ENCODE measurements around the gene ZNF160.
A peak's percentile ranks its signal among the peaks of the same experiment; 100 is the strongest.
"Not testable (repeated sequence)": the region's sequence is repeated elsewhere in the genome, so short reads cannot be mapped to it uniquely, and the experiment has no call there.

ZNF160 gene

DNA sequence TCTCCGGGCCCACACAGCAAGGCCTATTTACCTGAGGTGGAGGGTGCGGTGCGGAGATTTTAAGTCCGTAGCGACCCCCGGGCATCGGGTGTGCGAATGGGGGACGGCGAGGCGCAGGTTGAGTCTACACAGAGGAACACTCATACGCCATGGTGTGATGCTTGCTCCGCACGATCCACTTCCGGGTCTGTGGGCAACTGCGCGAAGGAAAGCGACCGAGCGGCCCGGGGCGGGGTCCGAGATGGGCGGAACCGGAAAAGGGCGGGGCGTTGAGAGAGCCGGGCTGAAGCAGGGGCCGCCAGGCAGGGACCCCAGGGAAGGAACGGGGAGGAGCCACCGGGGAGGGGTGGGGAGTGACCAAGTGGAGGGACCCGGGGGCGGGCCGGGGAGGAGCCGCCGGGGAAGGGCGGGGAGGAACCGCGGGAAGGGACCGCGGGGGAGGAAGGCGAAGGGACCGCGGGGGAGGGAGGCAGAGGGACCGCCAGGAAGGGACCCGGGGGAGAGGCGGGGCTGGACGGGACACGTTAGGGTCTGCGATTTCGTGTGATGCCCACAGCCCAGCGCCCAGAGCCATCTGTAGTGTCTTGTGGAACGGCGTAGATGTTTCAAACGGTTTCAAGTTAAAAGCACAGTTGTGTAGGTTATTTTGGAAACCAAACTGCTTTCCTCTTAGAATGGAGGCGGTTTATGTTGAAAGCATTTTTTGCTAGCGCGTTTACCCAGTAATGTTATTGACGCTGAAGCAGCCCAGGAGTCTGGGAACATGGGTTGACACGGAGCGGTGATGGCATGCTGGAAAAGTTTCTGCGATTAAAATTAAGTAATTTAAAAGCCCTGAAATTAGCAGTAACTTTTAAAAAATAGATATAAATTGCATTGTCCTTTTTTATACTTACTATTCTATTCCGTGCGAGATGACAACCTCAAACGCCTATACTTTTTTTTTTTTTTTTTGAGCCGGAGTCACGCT is at the start of gene ZNF160:
Gene ZNF160 (minus strand): TSS at position 189 of the 970 bp plus-strand sequence. CDS start 17,146 bp downstream, outside the sequence.
- DNase-seq, result peak; percentile 98

DNA sequence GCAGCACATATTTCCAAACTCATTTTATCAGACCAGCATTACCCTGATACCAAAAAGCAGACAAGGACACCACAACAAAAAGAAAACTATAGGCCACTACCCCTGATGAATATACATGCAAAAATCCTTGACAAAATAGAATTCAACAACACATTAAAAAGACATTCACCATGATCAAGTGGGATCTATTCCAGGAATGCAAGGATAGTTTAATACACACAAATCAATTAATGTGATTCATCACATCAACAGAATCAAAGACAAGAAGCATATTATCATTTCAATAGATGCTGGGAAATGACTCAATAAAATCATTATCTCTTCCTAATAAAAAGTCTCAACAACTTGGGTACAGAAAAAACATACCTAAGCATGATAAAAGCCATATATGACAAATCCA is 44.4 kb upstream of the ZNF160 start:
- no peak for DNase-seq

DNA sequence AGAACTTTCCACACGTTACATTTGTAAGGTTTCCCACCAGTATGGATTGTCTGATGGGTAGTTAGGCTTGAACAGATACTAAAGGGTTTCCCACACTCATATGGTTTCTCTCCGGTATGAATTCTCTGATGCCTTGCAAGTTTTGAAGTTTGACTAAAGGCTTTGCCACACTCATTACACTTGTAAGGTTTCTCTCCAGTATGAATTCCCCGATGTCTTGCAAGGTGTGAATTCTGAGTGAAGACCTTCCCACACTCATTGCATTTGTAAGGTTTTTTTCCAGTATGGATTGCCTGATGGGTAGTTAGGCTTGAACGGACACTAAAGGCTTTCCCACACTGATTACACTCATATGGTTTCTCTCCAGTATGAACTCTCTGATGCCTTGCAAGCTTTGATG is 37.1 kb upstream of the ZNF160 start:
- DNase-seq, result no peak

DNA sequence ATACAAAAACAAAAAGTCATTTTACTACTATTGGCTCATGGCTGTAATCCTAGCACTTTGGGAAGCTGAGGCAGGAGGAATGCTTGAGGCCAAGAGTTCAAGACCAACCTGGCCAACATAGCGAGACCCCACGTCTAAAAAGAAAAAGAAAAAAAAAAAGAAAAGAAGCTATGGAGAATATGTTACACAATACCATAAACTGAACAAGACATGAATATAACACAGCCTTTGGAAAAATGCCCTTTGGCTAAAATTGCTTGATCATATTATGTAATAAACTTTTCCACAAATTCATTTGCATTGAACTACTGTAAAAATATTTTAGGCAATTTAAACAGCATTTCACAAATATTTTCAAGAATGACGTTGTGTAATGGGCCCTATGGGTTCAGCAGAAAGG is 33.2 kb upstream of the ZNF160 start:
- no peak for DNase-seq

DNA sequence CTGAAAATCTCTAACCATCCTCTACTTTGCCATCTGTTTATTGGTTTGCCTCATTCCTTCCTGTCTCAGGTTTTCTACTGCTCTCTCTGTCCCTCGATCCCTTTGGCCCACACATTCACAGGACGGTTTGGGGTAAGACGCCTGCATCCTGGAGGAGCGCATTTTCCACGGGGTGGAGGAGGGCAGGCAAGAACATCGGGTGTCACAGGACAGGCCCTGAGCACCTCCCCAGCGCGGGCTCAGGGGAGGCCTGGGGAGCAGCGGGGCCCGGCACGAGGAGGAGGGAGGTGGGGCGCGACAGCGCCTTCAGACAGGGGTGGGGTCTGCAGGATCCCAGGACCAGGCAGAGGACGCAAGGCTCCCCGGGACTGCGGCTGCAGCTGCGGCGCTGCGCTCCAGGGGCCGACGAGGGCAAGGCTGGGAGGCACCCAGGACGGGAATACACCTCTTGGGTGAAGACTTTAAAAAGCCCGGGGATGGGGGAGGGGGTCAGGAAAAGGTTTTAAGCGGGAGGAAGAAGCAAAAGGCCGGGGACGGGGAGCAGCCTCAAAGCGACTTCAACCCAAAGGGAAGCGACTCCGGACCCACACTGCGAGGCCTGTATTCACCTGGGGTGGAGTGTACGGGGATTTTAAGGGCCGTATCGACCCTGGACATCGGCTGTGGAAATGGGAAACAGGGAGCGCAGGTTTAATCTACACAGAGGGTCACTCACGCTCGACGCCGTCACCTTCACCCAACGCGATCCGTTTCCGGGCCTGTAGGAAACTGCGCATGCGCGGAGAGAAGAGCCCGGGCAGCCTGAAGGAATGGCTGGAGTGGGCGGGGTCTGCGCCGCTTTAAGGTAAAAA is 29.1 kb upstream of the ZNF160 start, which contains the start of gene ZNF415:
Gene ZNF415 (minus strand): TSS at position 770 of the 851 bp plus-strand sequence. CDS start 10,234 bp downstream, outside the sequence.
- DNase-seq, result peak; percentile 68

DNA sequence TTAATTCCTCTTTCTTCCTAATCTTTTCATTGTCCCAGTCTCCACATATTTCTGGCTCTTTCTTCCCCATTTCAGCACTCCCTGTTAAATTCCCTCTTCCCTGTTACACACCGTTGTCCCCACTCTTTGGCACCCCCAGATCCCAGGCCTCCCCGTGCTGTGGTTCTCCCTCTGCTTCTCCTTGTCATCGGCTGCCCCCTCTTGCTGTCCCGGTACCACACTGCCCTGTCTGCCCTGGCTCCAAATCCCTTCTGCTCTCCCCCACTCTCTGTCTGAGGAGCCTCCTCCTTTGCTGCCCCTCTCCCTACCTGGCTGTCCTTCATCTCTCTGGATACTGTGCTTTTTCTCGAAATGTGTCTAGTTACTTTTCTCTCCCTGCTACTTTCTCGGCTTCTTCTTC is 28.5 kb upstream of the ZNF160 start:
- DNase-seq, result no peak

DNA sequence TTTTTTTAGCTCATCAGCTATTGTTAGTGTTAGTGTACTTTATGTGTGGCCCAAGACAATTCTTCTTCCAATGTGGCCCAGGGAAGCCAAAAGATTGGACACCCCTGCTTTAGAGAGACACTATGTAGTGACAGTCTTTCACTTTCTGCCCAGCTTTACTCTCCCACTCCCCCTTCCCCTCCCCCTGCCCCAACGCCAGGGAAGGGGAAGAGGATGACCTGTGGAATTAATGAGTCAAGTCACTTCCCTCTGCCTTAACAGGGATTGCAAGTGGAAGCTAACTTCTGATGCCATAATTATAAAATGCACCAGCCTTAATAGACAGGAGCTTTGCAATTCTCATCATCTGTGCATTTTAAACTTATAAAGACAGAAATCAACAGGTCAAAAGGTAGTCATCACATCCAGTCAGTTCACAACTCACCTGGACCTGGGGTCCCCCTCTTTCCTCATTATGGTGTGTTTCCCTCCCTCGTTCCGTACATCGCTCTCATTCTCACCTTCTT is 27.9 kb upstream of the ZNF160 start:
- DNase-seq, result no peak

DNA sequence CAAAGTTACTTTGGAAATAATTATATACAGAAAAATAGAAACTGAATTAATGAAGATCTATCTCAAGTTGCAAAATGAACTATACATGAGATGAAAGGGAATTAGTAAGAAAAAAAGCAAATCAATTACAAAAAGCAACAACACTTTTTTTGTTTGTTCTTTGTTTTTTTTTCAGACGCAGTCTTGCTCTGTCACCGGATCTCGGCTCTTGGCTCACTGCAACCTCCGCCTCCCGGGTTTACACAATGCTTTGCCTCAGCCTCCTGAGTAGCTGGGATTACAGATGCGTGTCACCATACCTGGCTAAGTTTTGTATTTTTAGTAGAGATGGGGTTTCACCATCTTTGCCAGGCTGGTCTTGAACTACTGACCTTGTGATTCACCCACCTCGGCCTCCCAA is 27.3 kb upstream of the ZNF160 start:
- no peak for DNase-seq

DNA sequence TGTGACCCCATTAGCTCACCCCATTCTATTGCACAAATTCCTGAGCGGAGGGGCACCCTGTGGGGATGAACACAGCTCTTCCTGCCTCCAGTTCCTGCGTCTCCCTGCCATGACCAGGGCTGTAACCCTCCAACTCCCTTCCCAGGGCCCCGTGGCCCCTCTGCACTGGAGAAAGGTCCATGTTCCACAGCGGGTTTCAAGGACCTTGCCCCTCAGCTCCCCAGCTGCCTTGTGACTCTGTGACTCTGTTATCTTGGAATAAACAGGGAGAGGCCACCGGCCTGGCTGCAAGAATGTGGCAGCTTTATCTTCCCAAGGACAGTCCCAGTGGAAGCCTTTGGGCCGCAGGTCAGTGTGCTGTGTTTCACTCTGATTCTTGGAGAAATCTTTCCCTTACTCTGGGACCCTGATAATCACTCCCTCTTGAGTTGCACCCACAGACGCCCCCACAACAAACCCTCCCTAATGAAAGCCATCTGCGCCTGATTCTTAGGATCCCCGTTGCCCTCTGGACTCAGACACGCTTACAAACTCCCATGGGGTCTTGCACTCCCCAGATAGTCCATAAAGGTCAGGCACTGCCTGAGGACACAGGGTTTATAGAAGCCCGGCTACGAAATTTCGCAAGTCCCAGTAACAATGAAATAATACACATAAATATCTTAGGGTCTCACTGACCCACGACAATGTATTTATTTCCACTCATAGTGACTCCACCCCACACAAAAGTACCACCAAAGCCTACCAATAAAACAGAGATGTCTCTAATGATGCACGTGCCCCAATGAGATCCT is 23.7 kb upstream of the ZNF160 start:
- not testable (repeated sequence) for DNase-seq

DNA sequence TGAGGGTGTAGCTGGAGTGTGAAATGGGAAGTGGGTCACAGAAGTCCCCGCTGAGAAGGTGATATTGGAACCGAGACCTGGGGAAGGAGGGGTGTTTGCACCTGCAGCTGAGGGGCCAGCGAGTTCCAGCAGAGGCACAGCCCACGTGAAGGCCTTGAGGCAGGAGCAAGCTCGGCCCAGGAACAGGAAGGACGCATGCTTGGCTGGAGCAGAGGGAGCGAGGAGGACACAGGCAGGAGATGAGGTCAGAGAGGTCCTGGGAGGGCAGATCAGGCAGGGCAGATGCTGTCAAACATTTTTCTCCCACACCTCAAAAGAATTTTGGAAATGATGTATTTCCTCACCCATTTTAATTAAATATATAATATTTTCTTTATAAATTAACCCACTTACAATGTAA is 20.2 kb upstream of the ZNF160 start:
- no peak for DNase-seq

DNA sequence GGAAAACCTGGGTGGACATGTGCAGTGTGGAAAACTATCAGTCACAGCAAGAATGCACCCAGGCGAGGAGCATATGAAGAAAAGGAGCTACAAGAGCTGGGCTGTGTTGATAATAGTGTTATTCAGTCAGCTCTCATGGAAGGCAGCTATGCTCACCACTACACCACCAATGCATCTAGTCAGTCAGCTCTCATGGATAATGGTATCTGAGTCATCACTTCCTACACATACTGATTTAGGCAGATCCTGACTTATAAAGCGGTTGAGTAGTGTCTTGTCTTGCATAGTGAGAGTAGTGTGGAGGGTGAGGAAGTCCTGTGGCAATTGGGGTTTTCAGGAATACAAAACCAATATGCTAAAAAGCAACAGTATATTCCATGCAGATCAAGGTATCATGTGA is 9.1 kb upstream of the ZNF160 start:
- no peak for DNase-seq

DNA sequence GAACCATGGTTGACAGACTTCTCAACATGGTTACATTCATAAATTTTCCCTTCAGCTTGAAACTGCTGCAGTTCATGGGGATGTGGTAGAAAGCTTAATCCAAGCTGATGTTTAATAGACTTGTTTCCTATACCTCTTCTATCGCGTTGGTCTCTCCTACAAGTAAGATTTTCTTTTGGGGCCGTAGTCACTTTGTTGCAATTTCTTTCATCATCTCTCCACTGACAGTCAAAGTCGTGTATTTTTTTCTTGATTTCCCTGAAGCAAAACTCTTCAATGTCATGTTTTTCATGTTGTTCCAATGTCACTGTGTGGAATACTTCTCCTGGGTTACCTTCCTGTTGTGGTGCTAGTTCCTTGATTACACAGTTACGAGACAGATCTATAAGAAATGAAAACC is 6.3 kb upstream of the ZNF160 start:
- no peak for DNase-seq

DNA sequence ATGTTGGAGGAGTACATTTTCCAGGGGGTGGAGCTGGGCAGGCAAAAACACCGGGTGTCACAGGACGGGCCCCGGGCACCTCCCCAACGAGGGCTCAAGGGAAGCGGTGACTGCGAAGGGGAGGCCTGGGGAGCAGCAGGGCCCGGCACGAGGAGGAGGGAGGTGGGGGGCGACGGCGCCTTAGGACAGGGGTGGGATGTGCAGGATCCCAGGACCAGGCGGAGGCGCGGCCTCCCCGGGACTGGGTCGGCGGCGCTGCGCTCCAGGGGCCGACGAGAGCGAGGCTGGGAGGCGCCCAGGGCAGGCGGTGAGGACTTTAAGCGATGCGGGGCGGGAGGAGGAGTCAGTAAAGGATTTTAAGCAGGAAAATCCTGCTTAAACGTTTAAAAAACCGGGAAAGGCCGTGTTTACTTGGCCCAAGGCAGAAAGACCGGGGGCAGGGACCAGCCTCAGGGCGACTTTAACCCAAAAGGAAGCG is 427 bp downstream of the ZNF160 start:
- peak; percentile 38 for DNase-seq

DNA sequence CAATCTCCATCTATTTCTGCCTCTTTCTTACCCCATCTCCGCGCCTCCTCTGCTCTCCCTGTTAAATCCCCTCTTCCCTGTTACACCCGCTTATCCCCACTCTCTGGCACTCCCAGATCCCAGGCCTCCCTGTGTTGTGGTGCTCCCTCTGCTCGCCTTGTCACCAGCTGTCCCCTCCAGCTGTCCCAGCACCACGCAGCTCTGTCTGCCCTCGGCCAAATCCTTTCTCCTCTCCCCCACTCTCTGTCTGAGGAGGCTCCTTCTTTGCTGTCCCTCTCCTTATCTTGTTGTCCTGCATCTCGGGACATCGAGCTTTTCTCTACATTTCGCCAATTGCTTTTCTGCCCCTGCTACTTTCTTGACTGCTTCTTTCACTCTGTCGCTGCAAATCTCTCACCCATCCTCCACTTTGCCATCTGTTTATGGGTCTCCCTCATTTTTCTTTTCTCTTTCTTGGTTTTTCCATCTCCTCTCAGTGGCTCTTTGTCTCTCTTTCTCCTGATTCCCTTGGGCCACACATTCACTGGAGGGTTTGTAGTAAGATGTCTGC is 941 bp downstream of the ZNF160 start:
- DNase-seq, result no peak

DNA sequence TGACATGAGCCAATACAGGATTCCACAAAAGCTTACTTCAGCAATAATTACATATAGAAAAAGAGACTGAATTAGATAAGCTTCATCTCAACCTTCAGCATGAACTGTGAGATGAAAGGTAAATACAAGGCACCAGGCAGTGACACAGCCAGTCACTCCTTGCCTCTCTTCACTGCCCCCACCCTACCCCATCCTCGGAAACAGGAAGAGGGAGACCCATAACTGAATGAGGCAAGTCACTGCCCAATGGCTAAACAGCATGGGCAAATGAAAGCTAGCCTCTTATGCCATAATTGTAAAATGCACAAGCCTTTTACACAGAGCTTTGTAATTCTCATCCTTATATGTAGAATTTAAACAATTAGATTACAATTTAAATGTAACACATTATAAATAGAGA is 1.7 kb downstream of the ZNF160 start:
- DNase-seq, result no peak

DNA sequence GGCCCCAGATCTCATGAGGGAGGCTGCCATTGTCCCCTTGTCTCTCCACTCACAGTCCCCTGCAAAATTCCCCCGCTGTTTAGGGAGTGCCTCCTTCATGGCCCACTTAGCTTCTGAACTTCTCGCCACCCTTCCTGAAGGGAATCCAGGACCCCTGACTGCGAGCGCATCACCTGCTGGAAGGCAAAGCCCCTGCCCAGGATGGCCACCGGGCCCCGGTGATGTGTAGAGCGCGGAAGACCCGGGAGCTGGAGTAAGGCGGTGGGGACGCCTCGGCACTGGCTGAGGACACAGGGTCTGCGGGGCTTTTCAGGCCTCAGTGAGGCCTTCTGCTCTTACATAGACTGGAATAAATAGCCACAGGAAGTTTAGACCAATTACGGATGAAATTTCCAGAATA is 4.7 kb downstream of the ZNF160 start:
- not testable (repeated sequence) for DNase-seq

DNA sequence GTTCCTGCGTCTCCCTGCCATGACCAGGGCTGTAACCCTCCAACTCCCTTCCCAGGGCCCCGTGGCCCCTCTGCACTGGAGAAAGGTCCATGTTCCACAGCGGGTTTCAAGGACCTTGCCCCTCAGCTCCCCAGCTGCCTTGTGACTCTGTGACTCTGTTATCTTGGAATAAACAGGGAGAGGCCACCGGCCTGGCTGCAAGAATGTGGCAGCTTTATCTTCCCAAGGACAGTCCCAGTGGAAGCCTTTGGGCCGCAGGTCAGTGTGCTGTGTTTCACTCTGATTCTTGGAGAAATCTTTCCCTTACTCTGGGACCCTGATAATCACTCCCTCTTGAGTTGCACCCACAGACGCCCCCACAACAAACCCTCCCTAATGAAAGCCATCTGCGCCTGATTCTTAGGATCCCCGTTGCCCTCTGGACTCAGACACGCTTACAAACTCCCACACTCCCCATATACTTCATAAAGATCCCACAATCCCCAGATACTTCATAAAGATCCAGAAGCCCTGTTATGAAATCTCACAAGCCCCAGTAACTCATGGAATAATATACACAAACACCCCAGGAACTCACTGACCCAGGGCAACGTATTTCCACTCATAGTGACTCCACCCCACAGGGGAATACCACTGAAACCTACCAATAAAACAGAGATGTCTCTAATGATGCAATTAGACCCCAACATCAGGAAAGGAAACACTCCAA is 6.1 kb downstream of the ZNF160 start:
- not testable (repeated sequence) for DNase-seq

DNA sequence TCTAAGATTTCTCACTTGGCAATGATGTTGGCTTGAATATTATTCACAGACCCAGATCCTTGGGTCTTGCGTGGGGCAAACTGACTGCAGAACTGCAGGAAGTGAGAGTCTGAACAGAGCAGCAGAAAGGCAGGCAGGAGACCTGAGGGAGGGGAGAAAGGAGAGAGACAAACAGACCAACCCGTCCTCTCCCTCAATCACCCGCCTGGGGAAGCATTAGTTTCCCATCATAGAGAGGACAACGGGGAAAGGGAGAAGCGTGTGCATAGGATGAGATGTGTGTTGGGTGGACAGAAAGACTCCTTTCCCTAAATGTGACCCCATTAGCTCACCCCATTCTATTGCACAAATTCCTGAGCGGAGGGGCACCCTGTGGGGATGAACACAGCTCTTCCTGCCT is 6.6 kb downstream of the ZNF160 start:
- DNase-seq, result not testable (repeated sequence)

DNA sequence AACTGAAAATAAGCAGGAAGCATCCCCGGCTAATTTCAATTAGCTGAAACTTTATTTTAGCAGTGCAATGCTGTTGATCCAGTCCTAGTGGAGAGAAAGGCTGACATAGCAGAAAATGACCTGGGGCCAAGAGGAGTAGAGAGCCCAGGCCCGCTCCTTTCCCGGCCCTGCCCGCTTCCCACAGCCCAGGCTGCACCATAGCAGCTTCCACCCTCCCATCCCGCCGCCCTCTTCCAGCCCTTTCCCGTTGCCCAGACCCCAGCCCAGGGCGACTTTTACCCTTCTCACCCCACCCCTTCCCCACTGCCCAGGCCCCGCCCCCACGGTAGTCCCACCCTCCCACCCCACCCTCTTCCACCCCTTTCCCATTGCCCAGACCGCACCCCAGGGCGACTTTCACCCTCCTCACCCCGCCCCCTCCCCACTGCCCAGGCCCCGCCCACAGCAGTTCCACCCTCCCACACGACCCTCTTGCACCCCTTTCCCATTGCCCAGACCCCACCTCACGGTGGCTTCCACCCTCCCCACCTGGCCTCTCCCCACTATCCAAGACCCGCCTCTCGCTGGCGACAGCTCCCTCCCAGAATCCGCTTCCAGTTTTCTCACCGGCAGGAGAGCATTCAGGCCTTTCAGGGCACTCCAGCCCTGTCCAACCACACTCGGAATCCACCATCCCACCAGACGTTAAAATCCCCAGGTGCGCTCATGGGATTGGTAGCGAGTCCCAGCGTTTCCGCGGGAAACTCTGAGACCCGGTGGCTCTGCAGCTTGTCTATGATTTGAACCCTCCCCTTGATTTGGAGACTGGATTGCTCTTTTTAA is 8.3 kb downstream of the ZNF160 start:
- no peak for DNase-seq

DNA sequence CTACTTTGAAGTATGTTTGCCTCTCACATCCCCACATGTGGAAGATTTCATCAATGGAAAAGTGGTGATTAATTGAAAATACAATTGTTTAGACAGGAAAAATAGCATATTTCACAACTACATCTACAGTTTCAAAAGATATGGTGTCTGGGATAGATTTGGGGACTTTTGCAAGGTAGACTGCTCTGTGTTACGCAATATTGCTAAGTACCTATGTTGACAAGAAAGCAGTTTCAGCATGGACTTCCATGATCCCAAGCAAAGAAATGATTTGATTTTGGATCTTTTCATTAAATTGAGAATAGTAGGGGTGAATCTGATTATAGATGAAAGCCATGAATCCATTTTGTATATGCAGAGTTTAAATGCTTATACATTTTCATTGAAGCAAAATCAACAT is 10.5 kb downstream of the ZNF160 start:
- DNase-seq, result no peak
